HG03342 (cell line): ENCODE measurements around the gene C11orf87.

Experiments used
- ATAC-seq: cut with Tn5 transposase; IDR thresholded peaks from one replicate; pipeline ENCODE4 v1.9.1; 2021; ENCODE audit warnings: mild to moderate bottlenecking, moderate library complexity; ENCODE audit not compliant: unreplicated experiment

Gene C11orf87

DNA sequence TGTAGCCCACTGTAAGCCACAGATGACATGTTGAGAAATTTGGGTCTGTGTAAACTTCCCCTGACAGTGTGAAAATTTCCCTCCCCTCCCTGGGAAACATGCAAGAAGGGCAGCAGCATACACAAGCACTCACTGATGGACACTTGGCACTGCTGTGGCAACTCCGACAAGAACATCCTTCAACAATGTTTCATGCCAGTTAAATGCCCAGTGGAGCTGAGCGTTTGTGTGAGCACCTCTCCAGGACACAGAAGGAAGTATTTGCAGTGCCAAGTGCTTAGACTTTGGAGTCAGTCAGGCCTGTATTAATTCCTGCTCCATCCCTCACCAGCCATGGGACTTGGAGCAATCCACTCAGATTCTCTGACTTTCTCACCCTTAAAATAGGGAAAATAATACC, 17.7 kb downstream of the C11orf87 start:
- no peak for ATAC-seq

DNA sequence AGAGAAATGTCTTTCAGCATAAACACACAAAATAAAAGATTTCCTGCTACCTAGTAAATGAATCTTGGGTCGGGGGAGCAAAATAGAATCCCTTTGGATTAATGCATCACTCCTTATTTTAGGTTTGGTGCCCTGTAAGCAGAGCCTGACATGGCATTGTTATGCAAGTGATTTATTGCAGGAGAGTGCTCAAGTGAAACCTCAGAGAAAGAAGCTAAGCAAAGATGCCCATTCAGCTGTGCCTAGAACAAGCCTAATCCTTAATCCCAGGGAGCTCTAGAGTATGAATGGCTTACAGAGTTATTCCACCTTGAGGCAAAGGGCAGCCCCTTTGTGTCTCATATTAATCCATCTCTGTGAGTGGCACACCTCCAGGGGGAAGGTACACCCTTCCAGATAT, 21.1 kb downstream of the C11orf87 start:
- ATAC-seq, result no peak

DNA sequence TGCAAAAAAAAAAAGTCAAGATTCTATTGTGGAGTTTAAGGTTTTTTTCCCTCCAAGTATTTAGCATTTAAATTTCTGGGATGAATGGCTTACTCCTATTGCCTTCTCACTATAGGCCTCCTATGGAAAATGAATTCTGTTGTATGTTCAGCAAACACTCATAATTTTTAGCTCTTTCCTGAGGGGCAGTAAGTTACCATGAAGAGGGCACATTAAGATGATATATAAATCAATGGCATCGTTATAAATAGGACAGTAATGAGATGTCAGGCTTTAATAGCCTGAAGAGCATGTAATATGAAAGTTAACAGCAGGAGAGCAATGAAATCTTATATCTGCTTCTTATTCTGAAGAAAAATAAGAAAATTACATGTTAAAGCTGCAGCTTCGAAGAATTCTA, 32.9 kb downstream of the C11orf87 start:
- ATAC-seq, result no peak
